ENCODE results near the gene TRPM4. TPM values are rescaled to one million over a fixed set of nuclear protein-coding genes. Genes with fewer than 3 reads are reported as not detected.

Gene TRPM4
- total RNA-seq, 3 donors from 2014 or later, result 13.1 to 34.0 (median 24.3) TPM

DNA sequence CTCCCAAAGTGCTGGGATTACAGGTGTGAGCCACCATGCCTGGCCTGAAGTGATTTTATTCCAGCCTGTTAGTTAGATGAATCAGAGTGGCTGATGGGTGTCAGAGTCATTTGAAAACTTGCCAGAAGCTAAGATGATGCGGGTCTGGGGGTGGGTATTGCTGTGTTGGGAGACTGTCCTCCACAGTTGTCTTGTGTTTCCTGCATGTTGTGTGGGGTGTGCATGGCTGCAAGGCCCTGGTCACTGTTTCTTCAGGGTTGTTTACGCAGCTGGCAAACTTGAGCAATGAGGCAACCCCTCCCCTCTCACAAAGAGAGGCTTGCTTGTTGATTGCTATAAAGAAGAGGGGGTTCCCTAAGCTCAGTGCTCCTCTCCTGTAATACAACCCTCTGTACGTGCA, 71.8 kb downstream of the TRPM4 start:
- no peak overlapping the region for H3K4me3 ChIP-seq
- no peaks in the 10 kb centered on the region for H3K9me3 ChIP-seq
- no peak overlapping the region for H3K27ac ChIP-seq
- DNase-seq (ENCODE audit: low spot score in 2 of 2), result no peak
- H3K36me3 ChIP-seq, result no peaks in the 10 kb centered on the region
- TF ChIP-seq POLR2A (IDR thresholded peaks at IDR 0.05) (no peak), POLR2AphosphoS5 (IDR thresholded peaks at IDR 0.05) (no peak)
- TF ChIP-seq, protein P1, sequence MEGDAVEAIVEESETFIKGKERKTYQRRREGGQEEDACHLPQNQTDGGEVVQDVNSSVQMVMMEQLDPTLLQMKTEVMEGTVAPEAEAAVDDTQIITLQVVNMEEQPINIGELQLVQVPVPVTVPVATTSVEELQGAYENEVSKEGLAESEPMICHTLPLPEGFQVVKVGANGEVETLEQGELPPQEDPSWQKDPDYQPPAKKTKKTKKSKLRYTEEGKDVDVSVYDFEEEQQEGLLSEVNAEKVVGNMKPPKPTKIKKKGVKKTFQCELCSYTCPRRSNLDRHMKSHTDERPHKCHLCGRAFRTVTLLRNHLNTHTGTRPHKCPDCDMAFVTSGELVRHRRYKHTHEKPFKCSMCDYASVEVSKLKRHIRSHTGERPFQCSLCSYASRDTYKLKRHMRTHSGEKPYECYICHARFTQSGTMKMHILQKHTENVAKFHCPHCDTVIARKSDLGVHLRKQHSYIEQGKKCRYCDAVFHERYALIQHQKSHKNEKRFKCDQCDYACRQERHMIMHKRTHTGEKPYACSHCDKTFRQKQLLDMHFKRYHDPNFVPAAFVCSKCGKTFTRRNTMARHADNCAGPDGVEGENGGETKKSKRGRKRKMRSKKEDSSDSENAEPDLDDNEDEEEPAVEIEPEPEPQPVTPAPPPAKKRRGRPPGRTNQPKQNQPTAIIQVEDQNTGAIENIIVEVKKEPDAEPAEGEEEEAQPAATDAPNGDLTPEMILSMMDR (IDR thresholded peaks at IDR 0.05), result no peak
- no peaks in the 10 kb centered on the region for H3K27me3 ChIP-seq
- no peaks in the 10 kb centered on the region for H3K4me1 ChIP-seq
- intact Hi-C loops (cut with DNase I; ENCODE audit: low total_unique reads), result no loop called here

DNA sequence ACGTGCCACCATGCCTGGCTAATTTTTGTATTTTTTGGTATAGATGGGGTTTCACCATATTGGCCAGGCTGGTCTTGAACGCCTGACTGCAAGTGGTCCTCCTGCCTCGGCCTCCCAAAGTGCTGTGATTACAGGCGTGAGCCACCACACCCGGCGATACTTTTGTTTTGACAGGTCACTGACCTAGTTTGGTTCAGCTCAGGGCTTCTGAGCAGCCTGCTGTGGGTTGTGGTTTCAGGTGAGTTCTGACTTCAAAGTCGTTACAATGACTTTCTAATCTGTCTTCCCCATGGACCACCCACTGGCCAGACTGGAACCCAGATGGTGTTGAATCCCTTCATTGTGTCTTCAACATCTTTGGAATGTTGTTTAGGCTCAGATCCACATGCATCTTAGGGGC, 73.8 kb downstream of the TRPM4 start:
- intact Hi-C loops (cut with DNase I; ENCODE audit: low total_unique reads), result no loop called here
- no peaks in the 10 kb centered on the region for H3K27me3 ChIP-seq
- H3K4me1 ChIP-seq, result no peaks in the 10 kb centered on the region
- H3K9me3 ChIP-seq, result no peaks in the 10 kb centered on the region
- no peak overlapping the region for H3K27ac ChIP-seq
- DNase-seq (ENCODE audit: low spot score in 2 of 2), result no peak
- TF ChIP-seq POLR2A (IDR thresholded peaks at IDR 0.05) (no peak), POLR2AphosphoS5 (IDR thresholded peaks at IDR 0.05) (no peak)
- TF ChIP-seq, protein P1 (IDR thresholded peaks at IDR 0.05), result no peak
- H3K4me3 ChIP-seq, result no peak overlapping the region
- no peaks in the 10 kb centered on the region for H3K36me3 ChIP-seq

DNA sequence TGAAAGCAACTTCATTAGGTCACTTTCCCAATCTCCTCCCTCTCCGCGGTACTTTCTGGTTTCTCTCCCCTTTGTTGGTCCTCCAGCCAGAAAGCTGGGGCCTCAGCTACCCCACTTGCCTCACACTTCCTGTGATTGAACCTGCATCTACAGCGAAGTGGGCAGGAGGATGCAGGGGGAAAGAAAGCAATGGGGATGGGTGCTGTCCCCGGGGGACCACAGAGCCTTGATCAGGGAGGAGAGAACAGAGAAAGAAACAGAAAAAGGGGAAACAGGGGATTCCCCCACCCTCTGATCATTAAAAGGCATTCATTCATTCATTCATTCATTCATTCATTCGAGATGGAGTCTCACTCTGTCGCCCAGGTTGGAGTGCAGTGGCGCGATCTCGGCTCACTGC, 74.2 kb downstream of the TRPM4 start:
- Histone ChIP-seq H3K27ac (no peak overlapping the region), H3K4me1 (no peaks in the 10 kb centered on the region), H3K9me3 (no peaks in the 10 kb centered on the region), H3K4me3 (no peak overlapping the region), H3K36me3 (no peaks in the 10 kb centered on the region), H3K27me3 (no peaks in the 10 kb centered on the region)
- DNase-seq (ENCODE audit: low spot score in 2 of 2), result no peak
- intact Hi-C loops (cut with DNase I; ENCODE audit: low total_unique reads), result no loop called here
- TF ChIP-seq, protein P1 (IDR thresholded peaks at IDR 0.05), result no peak
- no peak for TF ChIP-seq POLR2AphosphoS5 (IDR thresholded peaks at IDR 0.05)
- TF ChIP-seq POLR2A (IDR thresholded peaks at IDR 0.05), result no peak

DNA sequence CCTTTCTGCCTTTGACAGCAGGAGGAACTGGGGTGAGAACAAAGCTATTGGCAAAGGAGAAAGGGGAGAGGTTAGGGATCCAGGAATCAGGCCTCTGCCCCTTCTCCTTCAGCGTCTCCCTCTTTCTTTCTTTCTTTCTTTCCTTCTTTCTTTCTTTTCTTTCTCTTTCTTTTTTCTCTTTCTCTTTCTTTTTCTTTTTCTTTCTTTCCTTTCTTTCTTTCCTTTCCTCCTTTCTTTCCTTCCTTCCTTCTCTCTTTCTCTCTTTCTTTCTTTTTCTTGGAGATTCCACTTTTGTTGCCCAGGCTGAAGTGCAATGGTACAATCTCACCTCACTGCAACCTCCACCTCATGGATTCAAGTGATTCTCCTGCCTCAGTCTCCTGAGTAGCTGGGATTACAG, 75.6 kb downstream of the TRPM4 start:
- Histone ChIP-seq H3K27ac (no peak overlapping the region), H3K27me3 (no peaks in the 10 kb centered on the region), H3K36me3 (no peaks in the 10 kb centered on the region), H3K9me3 (no peaks in the 10 kb centered on the region), H3K4me1 (no peaks in the 10 kb centered on the region), H3K4me3 (no peak overlapping the region)
- intact Hi-C loops (cut with DNase I; ENCODE audit: low total_unique reads), result no loop called here
- TF ChIP-seq POLR2A (IDR thresholded peaks at IDR 0.05) (no peak), POLR2AphosphoS5 (IDR thresholded peaks at IDR 0.05) (no peak)
- TF ChIP-seq, protein P1 (IDR thresholded peaks at IDR 0.05), result no peak
- no peak for DNase-seq (ENCODE audit: low spot score in 2 of 2)

DNA sequence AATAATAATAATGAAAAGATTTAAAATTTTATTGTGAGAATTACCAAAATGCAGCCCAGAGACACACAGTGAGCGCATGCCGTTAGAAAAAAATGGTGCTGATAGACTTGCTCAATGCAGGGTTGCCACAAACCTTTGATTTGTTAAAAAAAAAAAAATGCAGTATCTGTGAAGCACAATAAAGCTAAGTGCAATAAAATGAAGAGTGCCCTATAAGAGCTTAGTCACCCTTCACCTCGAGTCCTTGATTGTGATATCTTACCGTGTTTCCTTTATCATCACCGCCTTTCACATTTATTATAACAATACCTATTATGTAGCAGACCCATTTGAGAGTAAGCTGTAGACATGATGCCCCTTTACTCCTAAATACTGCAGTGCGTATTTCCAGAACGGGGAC, 84.2 kb downstream of the TRPM4 start:
- TF ChIP-seq POLR2AphosphoS5 (IDR thresholded peaks at IDR 0.05) (no peak), POLR2A (IDR thresholded peaks at IDR 0.05) (no peak)
- TF ChIP-seq, protein P1 (IDR thresholded peaks at IDR 0.05), result no peak
- Histone ChIP-seq H3K4me1 (no peaks in the 10 kb centered on the region), H3K4me3 (no peak overlapping the region), H3K27me3 (no peaks in the 10 kb centered on the region), H3K9me3 (no peaks in the 10 kb centered on the region), H3K36me3 (no peaks in the 10 kb centered on the region), H3K27ac (no peak overlapping the region)
- intact Hi-C loops (cut with DNase I; ENCODE audit: low total_unique reads), result no loop called here
- DNase-seq (ENCODE audit: low spot score in 2 of 2), result no peak
